ENCODE data around the gene CEP126. TPM values are rescaled to one million over a fixed set of nuclear protein-coding genes. Genes with fewer than 3 reads are reported as not detected.

Gene CEP126
- total and polyA plus RNA-seq, 2 of the 13 experiments (the other 11 are each of a cell fraction or from before 2014, with no cell fraction given): 1.4 to 1.7 TPM

DNA sequence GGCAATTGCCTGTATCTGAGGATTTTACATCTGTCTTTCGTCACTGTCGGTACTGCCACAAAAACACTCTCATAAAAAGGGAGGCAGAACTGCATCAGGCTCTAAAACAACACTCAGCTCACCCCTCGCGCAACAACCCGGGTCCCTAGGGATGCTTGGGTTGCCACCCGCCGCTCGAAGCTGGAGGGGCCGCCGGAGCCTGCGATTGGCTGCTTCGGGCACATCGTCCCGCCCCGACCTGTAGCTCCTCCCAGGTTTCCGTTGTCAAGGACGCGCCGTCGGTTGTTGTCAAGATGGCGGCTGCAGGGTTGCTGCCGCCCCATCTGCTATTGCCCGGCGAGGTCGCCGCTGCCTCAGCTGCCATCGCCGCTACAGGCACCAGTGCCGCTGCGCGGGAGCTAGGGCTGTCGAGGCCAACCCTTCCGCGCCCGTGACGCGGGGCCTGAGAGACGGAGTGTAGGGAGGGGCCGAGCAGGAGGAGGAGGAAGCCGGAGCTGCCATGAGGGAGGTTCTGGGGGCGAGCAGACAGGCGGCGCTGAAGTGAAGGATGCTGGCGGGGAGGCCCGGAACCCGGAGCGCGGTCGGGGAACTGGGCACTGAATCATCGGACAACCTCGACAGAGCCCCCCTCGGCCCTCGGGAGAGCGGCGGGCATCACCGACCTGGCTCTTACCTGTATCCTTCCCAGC, at the start of gene CEP126 (continued):
- TF ChIP-seq, protein P1, sequence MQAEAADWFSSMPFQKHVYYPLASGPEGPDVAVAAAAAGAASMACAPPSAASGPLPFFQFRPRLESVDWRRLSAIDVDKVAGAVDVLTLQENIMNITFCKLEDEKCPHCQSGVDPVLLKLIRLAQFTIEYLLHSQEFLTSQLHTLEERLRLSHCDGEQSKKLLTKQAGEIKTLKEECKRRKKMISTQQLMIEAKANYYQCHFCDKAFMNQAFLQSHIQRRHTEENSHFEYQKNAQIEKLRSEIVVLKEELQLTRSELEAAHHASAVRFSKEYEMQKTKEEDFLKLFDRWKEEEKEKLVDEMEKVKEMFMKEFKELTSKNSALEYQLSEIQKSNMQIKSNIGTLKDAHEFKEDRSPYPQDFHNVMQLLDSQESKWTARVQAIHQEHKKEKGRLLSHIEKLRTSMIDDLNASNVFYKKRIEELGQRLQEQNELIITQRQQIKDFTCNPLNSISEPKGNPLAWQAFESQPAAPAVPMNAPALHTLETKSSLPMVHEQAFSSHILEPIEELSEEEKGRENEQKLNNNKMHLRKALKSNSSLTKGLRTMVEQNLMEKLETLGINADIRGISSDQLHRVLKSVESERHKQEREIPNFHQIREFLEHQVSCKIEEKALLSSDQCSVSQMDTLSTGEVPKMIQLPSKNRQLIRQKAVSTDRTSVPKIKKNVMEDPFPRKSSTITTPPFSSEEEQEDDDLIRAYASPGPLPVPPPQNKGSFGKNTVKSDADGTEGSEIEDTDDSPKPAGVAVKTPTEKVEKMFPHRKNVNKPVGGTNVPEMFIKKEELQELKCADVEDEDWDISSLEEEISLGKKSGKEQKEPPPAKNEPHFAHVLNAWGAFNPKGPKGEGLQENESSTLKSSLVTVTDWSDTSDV (CRISPR knock-in tag; IDR thresholded peaks at IDR 0.05): no peak
- peak; percentile 84 for TF ChIP-seq CTCF (CRISPR knock-in tag; IDR thresholded peaks at IDR 0.05)
- no peak for TF ChIP-seq GLI4 (CRISPR knock-in tag; IDR thresholded peaks at IDR 0.05; ENCODE audit: borderline replicate concordance)
- no peak for TF ChIP-seq TCF12 (IDR thresholded peaks at IDR 0.05)
- TF ChIP-seq TCF12 (CRISPR knock-in tag; IDR thresholded peaks at IDR 0.05): no peak
- TF ChIP-seq ZNF816 (CRISPR knock-in tag; IDR thresholded peaks at IDR 0.05; ENCODE audit: borderline replicate concordance): no peak
- TF ChIP-seq, protein P2, sequence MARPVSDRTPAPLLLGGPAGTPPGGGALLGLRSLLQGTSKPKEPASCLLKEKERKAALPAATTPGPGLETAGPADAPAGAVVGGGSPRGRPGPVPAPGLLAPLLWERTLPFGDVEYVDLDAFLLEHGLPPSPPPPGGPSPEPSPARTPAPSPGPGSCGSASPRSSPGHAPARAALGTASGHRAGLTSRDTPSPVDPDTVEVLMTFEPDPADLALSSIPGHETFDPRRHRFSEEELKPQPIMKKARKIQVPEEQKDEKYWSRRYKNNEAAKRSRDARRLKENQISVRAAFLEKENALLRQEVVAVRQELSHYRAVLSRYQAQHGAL (CRISPR knock-in tag; IDR thresholded peaks at IDR 0.05; ENCODE audit: not compliant biosample characterization): no peak
- TF ChIP-seq NBN (conservative IDR thresholded peaks at IDR 0.05): no peak
- TF ChIP-seq CHD4 (IDR thresholded peaks at IDR 0.05; ENCODE audit: borderline replicate concordance, low read length): no peak
- TF ChIP-seq CREM (IDR thresholded peaks at IDR 0.05): no peak
- TF ChIP-seq CREM (CRISPR knock-in tag; IDR thresholded peaks at IDR 0.05): no peak
- TF ChIP-seq, protein P3, sequence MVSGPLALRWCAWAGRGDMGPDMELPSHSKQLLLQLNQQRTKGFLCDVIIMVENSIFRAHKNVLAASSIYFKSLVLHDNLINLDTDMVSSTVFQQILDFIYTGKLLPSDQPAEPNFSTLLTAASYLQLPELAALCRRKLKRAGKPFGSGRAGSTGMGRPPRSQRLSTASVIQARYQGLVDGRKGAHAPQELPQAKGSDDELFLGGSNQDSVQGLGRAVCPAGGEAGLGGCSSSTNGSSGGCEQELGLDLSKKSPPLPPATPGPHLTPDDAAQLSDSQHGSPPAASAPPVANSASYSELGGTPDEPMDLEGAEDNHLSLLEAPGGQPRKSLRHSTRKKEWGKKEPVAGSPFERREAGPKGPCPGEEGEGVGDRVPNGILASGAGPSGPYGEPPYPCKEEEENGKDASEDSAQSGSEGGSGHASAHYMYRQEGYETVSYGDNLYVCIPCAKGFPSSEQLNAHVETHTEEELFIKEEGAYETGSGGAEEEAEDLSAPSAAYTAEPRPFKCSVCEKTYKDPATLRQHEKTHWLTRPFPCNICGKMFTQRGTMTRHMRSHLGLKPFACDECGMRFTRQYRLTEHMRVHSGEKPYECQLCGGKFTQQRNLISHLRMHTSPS (CRISPR knock-in tag; IDR thresholded peaks at IDR 0.05; ENCODE audit: low read depth): peak; percentile 67; the same call in 1 of the 2 replicates
- TF ChIP-seq KLF11 (CRISPR knock-in tag; IDR thresholded peaks at IDR 0.05): no peak
- peak; percentile 61; the same call in 1 of the 2 replicates for TF ChIP-seq HBP1 (CRISPR knock-in tag; IDR thresholded peaks at IDR 0.05; ENCODE audit: low read depth)
- TF ChIP-seq, protein P4, sequence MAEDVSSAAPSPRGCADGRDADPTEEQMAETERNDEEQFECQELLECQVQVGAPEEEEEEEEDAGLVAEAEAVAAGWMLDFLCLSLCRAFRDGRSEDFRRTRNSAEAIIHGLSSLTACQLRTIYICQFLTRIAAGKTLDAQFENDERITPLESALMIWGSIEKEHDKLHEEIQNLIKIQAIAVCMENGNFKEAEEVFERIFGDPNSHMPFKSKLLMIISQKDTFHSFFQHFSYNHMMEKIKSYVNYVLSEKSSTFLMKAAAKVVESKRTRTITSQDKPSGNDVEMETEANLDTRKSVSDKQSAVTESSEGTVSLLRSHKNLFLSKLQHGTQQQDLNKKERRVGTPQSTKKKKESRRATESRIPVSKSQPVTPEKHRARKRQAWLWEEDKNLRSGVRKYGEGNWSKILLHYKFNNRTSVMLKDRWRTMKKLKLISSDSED (CRISPR knock-in tag; IDR thresholded peaks at IDR 0.05): no peak
- TF ChIP-seq HOXA7 (CRISPR knock-in tag; IDR thresholded peaks at IDR 0.05): no peak
- TF ChIP-seq PAX8 (CRISPR knock-in tag; IDR thresholded peaks at IDR 0.05; ENCODE audit: borderline replicate concordance): peak; percentile 58; the same call in 1 of the 2 replicates
- no peak for TF ChIP-seq ZNF841 (CRISPR knock-in tag; IDR thresholded peaks at IDR 0.05; ENCODE audit: borderline replicate concordance)
- TF ChIP-seq ZNF17 (CRISPR knock-in tag; IDR thresholded peaks at IDR 0.05): no peak

Data from HepG2 (cell line).